T-helper 2 cell treated with Interferon-gamma antibody and Interleukin-4, amounts not matched to agents 5 μg/mL and 100 μg/mL, for 36 hours (primary cell): ENCODE measurements around the gene FANK1.
"Not testable (repeated sequence)": the region's sequence is repeated elsewhere in the genome, so short reads cannot be mapped to it uniquely, and the experiment has no call there.

Source experiments
- DNase-seq: peaks from one replicate; pipeline ENCODE4 v3.0.0; 2021; ENCODE audit warnings: low spot score
- H3K27ac Mint-ChIP-seq: one replicate; pipeline ENCODE4 v1.8.0; 2021; ENCODE audit warnings: mild to moderate bottlenecking, mixed read lengths
- H3K27me3 Mint-ChIP-seq: one replicate; pipeline ENCODE4 v1.8.0; 2021; ENCODE audit warnings: low read depth, mixed read lengths
- H3K36me3 Mint-ChIP-seq: one replicate; pipeline ENCODE4 v1.8.0; 2021; ENCODE audit warnings: low read depth, mixed read lengths
- H3K4me1 Mint-ChIP-seq: one replicate; pipeline ENCODE4 v1.8.0; 2021; ENCODE audit warnings: low read depth, mixed read lengths
- H3K4me3 Mint-ChIP-seq: one replicate; pipeline ENCODE4 v1.8.0; 2022; ENCODE audit warnings: mild to moderate bottlenecking, moderate library complexity, mixed read lengths
- H3K9me3 Mint-ChIP-seq: one replicate; pipeline ENCODE4 v1.8.0; 2021; ENCODE audit warnings: mixed read lengths

The FANK1 gene

GRCh38 chr10:125928928-125929585, 32.7 kb downstream of the FANK1 start:
- Mint-ChIP-seq H3K4me1 (no peaks in the 10 kb centered on the region), H3K27me3 (peaks cover 4% of the 10 kb centered on the region), H3K9me3 (no peaks in the 10 kb centered on the region), H3K4me3 (no peak overlapping the region), H3K36me3 (no peaks in the 10 kb centered on the region), H3K27ac (no peak overlapping the region)
- DNase-seq: no peak

- no peaks in the 10 kb centered on the region for H3K9me3 Mint-ChIP-seq
- DNase-seq: no peak
- peaks cover 4% of the 10 kb centered on the region for H3K27me3 Mint-ChIP-seq
- H3K36me3 Mint-ChIP-seq: no peaks in the 10 kb centered on the region
- no peak overlapping the region for H3K27ac Mint-ChIP-seq
- H3K4me3 Mint-ChIP-seq: no peak overlapping the region
- H3K4me1 Mint-ChIP-seq: no peaks in the 10 kb centered on the region
These were observed 33.3 kb downstream of the FANK1 start for GRCh38 chr10:125929618-125930017.

GRCh38 chr10:125933693-125934092, 37.3 kb downstream of the FANK1 start:
- H3K27me3 Mint-ChIP-seq: peaks cover 4% of the 10 kb centered on the region
- H3K9me3 Mint-ChIP-seq: no peaks in the 10 kb centered on the region

GRCh38 chr10:125936331-125936730, 40.0 kb downstream of the FANK1 start:
- peaks cover 4% of the 10 kb centered on the region for H3K27me3 Mint-ChIP-seq
- no peak for DNase-seq
- H3K4me3 Mint-ChIP-seq: no peak overlapping the region

More at GRCh38 chr10:125933693-125934092, 37.3 kb downstream of the FANK1 start:
- Mint-ChIP-seq H3K4me1 (no peaks in the 10 kb centered on the region), H3K27ac (no peak overlapping the region), H3K36me3 (no peaks in the 10 kb centered on the region), H3K4me3 (no peak overlapping the region)
- DNase-seq: no peak

GRCh38 chr10:125940515-125940914, 44.2 kb downstream of the FANK1 start:
- Mint-ChIP-seq H3K9me3 (no peaks in the 10 kb centered on the region), H3K27ac (no peak overlapping the region), H3K4me3 (no peak overlapping the region), H3K36me3 (no peaks in the 10 kb centered on the region), H3K4me1 (no peaks in the 10 kb centered on the region), H3K27me3 (no peaks in the 10 kb centered on the region)
- DNase-seq: no peak

More at GRCh38 chr10:125936331-125936730, 40.0 kb downstream of the FANK1 start:
- no peaks in the 10 kb centered on the region for H3K36me3 Mint-ChIP-seq
- H3K27ac Mint-ChIP-seq: no peak overlapping the region
- no peaks in the 10 kb centered on the region for H3K9me3 Mint-ChIP-seq
- H3K4me1 Mint-ChIP-seq: no peaks in the 10 kb centered on the region

GRCh38 chr10:125951290-125951689, 54.9 kb downstream of the FANK1 start:
- H3K9me3 Mint-ChIP-seq: peaks cover 10% of the 10 kb centered on the region
- no peaks in the 10 kb centered on the region for H3K27me3 Mint-ChIP-seq
- DNase-seq: no peak
- H3K27ac Mint-ChIP-seq: no peak overlapping the region
- H3K4me3 Mint-ChIP-seq: no peak overlapping the region
- H3K36me3 Mint-ChIP-seq: no peaks in the 10 kb centered on the region
- H3K4me1 Mint-ChIP-seq: no peaks in the 10 kb centered on the region

- Mint-ChIP-seq H3K9me3 (peaks cover 10% of the 10 kb centered on the region), H3K27me3 (no peaks in the 10 kb centered on the region), H3K4me3 (no peak overlapping the region), H3K36me3 (no peaks in the 10 kb centered on the region), H3K27ac (no peak overlapping the region), H3K4me1 (no peaks in the 10 kb centered on the region)
- DNase-seq: no peak
These were observed 57.5 kb downstream of the FANK1 start for GRCh38 chr10:125953778-125954385.

- Mint-ChIP-seq H3K27me3 (no peaks in the 10 kb centered on the region), H3K36me3 (no peaks in the 10 kb centered on the region), H3K27ac (no peak overlapping the region), H3K4me3 (no peak overlapping the region), H3K9me3 (peaks cover 10% of the 10 kb centered on the region), H3K4me1 (no peaks in the 10 kb centered on the region)
- no peak for DNase-seq
These were observed 59.4 kb downstream of the FANK1 start for GRCh38 chr10:125955766-125956165.

- Mint-ChIP-seq H3K36me3 (no peaks in the 10 kb centered on the region), H3K4me3 (no peak overlapping the region), H3K27me3 (no peaks in the 10 kb centered on the region), H3K4me1 (no peaks in the 10 kb centered on the region), H3K9me3 (no peaks in the 10 kb centered on the region), H3K27ac (no peak overlapping the region)
- DNase-seq: no peak
These were observed 65.4 kb downstream of the FANK1 start for GRCh38 chr10:125961743-125962142.

- DNase-seq: no peak
- Mint-ChIP-seq H3K27me3 (no peaks in the 10 kb centered on the region), H3K27ac (no peak overlapping the region), H3K4me1 (no peaks in the 10 kb centered on the region), H3K9me3 (no peaks in the 10 kb centered on the region), H3K4me3 (no peak overlapping the region), H3K36me3 (no peaks in the 10 kb centered on the region)
These were observed 65.8 kb downstream of the FANK1 start for GRCh38 chr10:125962200-125962599.

GRCh38 chr10:125964558-125964957, 68.2 kb downstream of the FANK1 start:
- Mint-ChIP-seq H3K9me3 (no peaks in the 10 kb centered on the region), H3K4me1 (no peaks in the 10 kb centered on the region), H3K36me3 (no peaks in the 10 kb centered on the region), H3K27ac (no peak overlapping the region), H3K4me3 (no peak overlapping the region), H3K27me3 (no peaks in the 10 kb centered on the region)
- no peak for DNase-seq

- Mint-ChIP-seq H3K9me3 (no peaks in the 10 kb centered on the region), H3K4me1 (no peaks in the 10 kb centered on the region), H3K4me3 (no peak overlapping the region), H3K36me3 (no peaks in the 10 kb centered on the region), H3K27me3 (no peaks in the 10 kb centered on the region), H3K27ac (no peak overlapping the region)
- no peak for DNase-seq
These were observed 71.2 kb downstream of the FANK1 start for GRCh38 chr10:125967533-125967932.

GRCh38 chr10:125970077-125970630, 73.8 kb downstream of the FANK1 start:
- H3K4me1 Mint-ChIP-seq, H3K4me3 Mint-ChIP-seq: not testable (repeated sequence)

GRCh38 chr10:125976960-125977605, 80.7 kb downstream of the FANK1 start:
- Mint-ChIP-seq H3K9me3 (no peaks in the 10 kb centered on the region), H3K27ac (no peak overlapping the region), H3K36me3 (no peaks in the 10 kb centered on the region), H3K27me3 (no peaks in the 10 kb centered on the region), H3K4me3 (no peak overlapping the region), H3K4me1 (no peaks in the 10 kb centered on the region)
- DNase-seq: no peak

More at GRCh38 chr10:125970077-125970630, 73.8 kb downstream of the FANK1 start:
- not testable (repeated sequence) for DNase-seq, H3K27ac Mint-ChIP-seq, H3K36me3 Mint-ChIP-seq, H3K9me3 Mint-ChIP-seq, H3K27me3 Mint-ChIP-seq
